HepG2 (cell line): ENCODE data around the gene NDUFV1. TPM values are rescaled to one million over a fixed set of nuclear protein-coding genes. Genes with fewer than 3 reads are reported as not detected.

Source experiments
- CBX1 ChIP-seq: IDR thresholded peaks from one replicate; pipeline ENCODE4 v1.6.1; 2016; ENCODE audit warnings: antibody characterized with exemption, low read depth
- CHD2 ChIP-seq: IDR thresholded peaks from 2 replicates; pipeline ENCODE4 v1.6.1; 2011; ENCODE audit warnings: low read depth, low read length, improper control_type of control experiment
- HINFP ChIP-seq: sonication (generic); formaldehyde crosslinking; IDR thresholded peaks from 2 replicates; pipeline ENCODE4 v1.4.0; 2020; ENCODE audit warnings: low read depth, mild to moderate bottlenecking, missing genetic modification reagents
- HIVEP1 ChIP-seq: sonication (generic); formaldehyde crosslinking; IDR thresholded peaks from 2 replicates; pipeline ENCODE4 v1.4.0; 2020; ENCODE audit warnings: mild to moderate bottlenecking, missing genetic modification reagents
- HOXA3 ChIP-seq: sonication (generic); formaldehyde crosslinking; IDR thresholded peaks from 2 replicates; pipeline ENCODE4 v1.5.0; 2020; ENCODE audit warnings: missing genetic modification reagents
- KAT7 ChIP-seq: IDR thresholded peaks from 2 replicates; pipeline ENCODE4 v1.6.1; 2018; ENCODE audit warnings: borderline replicate concordance, missing compliant biosample characterization
- KDM5B ChIP-seq: sonication (generic); formaldehyde crosslinking; IDR thresholded peaks from 2 replicates; pipeline ENCODE4 v1.4.0; 2020; ENCODE audit warnings: missing genetic modification reagents, mild to moderate bottlenecking, borderline replicate concordance
- KLF6 ChIP-seq: IDR thresholded peaks from 2 replicates; pipeline ENCODE4 v1.8.0; 2016; ENCODE audit warnings: missing biosample characterization, missing genetic modification reagents
- LBX2 ChIP-seq: sonication (generic); formaldehyde crosslinking; IDR thresholded peaks from 2 replicates; pipeline ENCODE4 v1.5.0; 2020; ENCODE audit warnings: missing genetic modification reagents, mild to moderate bottlenecking, borderline replicate concordance
- MNT ChIP-seq: fragments of 450-650 bp; IDR thresholded peaks from 2 replicates; pipeline ENCODE4 v1.6.1; 2016
- MTF2 ChIP-seq: sonication (generic); formaldehyde crosslinking; IDR thresholded peaks from 2 replicates; pipeline ENCODE4 v1.5.0; 2020; ENCODE audit warnings: missing genetic modification reagents, borderline replicate concordance
- RNF2 ChIP-seq: fragments of 450-650 bp; conservative IDR thresholded peaks from 2 replicates; pipeline ENCODE4 v1.6.1; 2016; ENCODE audit warnings: low read depth
- TGIF2 ChIP-seq: IDR thresholded peaks from 2 replicates; pipeline ENCODE4 v1.6.1; 2016; ENCODE audit warnings: control low read depth, missing compliant biosample characterization
- THAP9 ChIP-seq: sonication (generic); formaldehyde crosslinking; IDR thresholded peaks from 2 replicates; pipeline ENCODE4; 2020; ENCODE audit warnings: missing genetic modification reagents, mild to moderate bottlenecking, borderline replicate concordance
- ZHX1 ChIP-seq: sonication (generic); formaldehyde crosslinking; IDR thresholded peaks from 2 replicates; pipeline ENCODE4 v1.8.1; 2022; ENCODE audit warnings: low read depth, mild to moderate bottlenecking, missing genetic modification reagents
- ZMYM3 ChIP-seq: sonication (generic); formaldehyde crosslinking; IDR thresholded peaks from 2 replicates; pipeline ENCODE4 v1.5.1; 2020; ENCODE audit warnings: mild to moderate bottlenecking, missing genetic modification reagents
- ZNF296 ChIP-seq: sonication (generic); formaldehyde crosslinking; conservative IDR thresholded peaks from 2 replicates; pipeline ENCODE4 v1.5.0; 2020; ENCODE audit warnings: mild to moderate bottlenecking, missing genetic modification reagents
- ZNF563 ChIP-seq: sonication (generic); formaldehyde crosslinking; IDR thresholded peaks from 2 replicates; pipeline ENCODE4 v1.8.0; 2022; ENCODE audit warnings: mild to moderate bottlenecking, moderate library complexity, missing genetic modification reagents
- ZSCAN25 ChIP-seq: sonication (generic); formaldehyde crosslinking; IDR thresholded peaks from 2 replicates; pipeline ENCODE4 v1.8.0; 2022; ENCODE audit warnings: mild to moderate bottlenecking, missing genetic modification reagents
- polyA plus RNA-seq, 8 experiments: library from polyadenylated mRNA; depleted of rRNA in 3 of 8; stranded (reverse) in 7 of 8; unstranded in 1 of 8; fragments of >200 nt; fragmentation: Illumina TruSeq in 4 of 8; extraction: Trizol in 4 of 8; gene quantifications; 2 replicates each; pipeline versions ENCODE4 v1.2.1 to v1.2.3, GENCODE V29; 2011 to 2016; ENCODE audit warnings: low read depth in 4 of 8, missing spikeins in 1 of 8, mixed read lengths in 1 of 8; ENCODE audit not compliant: insufficient read depth in 1 of 8
- total RNA-seq, 5 experiments: library from RNA; depleted of rRNA; stranded (reverse); fragments of >200 nt; fragmentation: Illumina TruSeq; extraction: Trizol; gene quantifications; 2 replicates each; pipeline ENCODE4 v1.2.3, GENCODE V29; 2016; ENCODE audit warnings: low read depth in 1 of 5

NDUFV1 gene
- total and polyA plus RNA-seq, 2 of the 13 experiments (the other 11 are each of a cell fraction or from before 2014, with no cell fraction given): 88.9 to 137 TPM

GRCh38 chr11:67640021-67640757 lies 33.5 kb downstream of the NDUFV1 start (continued):
- TF ChIP-seq ZHX1 (CRISPR knock-in tag) (peak; percentile 58; the same call in 1 of the 2 replicates), ZSCAN25 (CRISPR knock-in tag) (peak; percentile 82; the same call in 1 of the 2 replicates), HOXA3 (CRISPR knock-in tag) (peak; percentile 51; the same call in 1 of the 2 replicates), KLF6 (CRISPR knock-in tag) (no peak), RNF2 (peak; percentile 82), ZNF563 (CRISPR knock-in tag) (peak; percentile 52; the same call in 1 of the 2 replicates), HINFP (CRISPR knock-in tag) (peak; percentile 73; the same call in 1 of the 2 replicates), KAT7 (no peak), ZMYM3 (CRISPR knock-in tag) (0 out of 2 replicates have a peak, but pooled peaks have one; percentile 27), HIVEP1 (CRISPR knock-in tag) (peak; percentile 66; the same call in 1 of the 2 replicates), CHD2 (no peak), CBX1 (peak; percentile 67), MTF2 (peak; percentile 71; the same call in 1 of the 2 replicates), TGIF2 (CRISPR knock-in tag) (no peak), MNT (peak; percentile 27; the same call in 1 of the 2 replicates), KDM5B (CRISPR knock-in tag) (peak; percentile 77; the same call in 1 of the 2 replicates), ZNF296 (CRISPR knock-in tag) (no peak), THAP9 (no peak), LBX2 (CRISPR knock-in tag) (no peak)
